ACHN (cell line): Measurements from ENCODE around the gene NPAP1.
"Not testable (repeated sequence)": the region's sequence is repeated elsewhere in the genome, so short reads cannot be mapped to it uniquely, and the experiment has no call there.

Experiments
- DNase-seq: peaks from one replicate; pipeline ENCODE4 v3.0.0-alpha.2; 2015
- in situ Hi-C: cut with HindIII; loops from 2 replicates; pipeline ENCODE4 v1.10.0; 2017; ENCODE audit warnings: low sequenced_read_pairs, low pct_ligation_motif_present, low pct_unique_long_range_greater_than_20kb

NPAP1 gene, protein sequence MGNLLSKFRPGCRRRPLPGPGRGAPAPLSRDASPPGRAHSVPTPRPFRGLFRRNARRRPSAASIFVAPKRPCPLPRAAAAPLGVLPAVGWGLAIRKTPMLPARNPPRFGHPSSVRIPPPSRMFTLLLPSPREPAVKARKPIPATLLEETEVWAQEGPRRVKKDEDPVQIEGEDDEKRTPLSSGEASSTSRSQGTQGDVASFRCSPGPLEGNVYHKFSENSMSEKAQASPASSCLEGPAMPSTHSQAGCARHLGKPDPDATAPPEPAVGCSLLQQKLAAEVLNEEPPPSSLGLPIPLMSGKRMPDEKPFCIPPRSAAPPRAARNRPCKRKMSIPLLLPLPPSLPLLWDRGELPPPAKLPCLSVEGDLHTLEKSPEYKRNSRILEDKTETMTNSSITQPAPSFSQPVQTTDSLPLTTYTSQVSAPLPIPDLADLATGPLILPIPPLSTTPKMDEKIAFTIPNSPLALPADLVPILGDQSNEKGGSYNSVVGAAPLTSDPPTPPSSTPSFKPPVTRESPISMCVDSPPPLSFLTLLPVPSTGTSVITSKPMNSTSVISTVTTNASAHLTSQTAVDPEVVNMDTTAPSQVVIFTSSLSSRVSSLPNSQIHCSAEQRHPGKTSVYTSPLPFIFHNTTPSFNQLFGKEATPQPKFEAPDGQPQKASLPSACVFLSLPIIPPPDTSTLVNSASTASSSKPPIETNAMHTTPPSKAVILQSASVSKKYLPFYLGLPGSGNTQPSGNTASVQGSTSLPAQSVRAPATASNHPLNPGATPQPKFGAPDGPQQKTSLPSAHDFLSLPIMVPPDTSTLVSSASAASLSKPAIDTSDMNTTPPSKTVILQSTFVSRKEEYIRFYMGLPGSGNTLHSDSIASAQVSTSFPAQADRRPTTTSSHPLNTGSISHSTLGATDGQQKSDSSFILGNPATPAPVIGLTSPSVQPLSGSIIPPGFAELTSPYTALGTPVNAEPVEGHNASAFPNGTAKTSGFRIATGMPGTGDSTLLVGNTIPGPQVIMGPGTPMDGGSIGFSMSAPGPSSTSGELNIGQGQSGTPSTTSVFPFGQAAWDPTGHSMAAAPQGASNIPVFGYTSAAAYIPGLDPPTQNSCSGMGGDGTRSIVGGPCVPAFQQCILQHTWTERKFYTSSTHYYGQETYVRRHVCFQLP

GRCh38 chr15:24675332-24676144, at the start of gene NPAP1:
Gene NPAP1 (plus strand): TSS chr15:24675775. CDS start chr15:24675868, 93 bp downstream.
- in situ Hi-C loops: no loop called here
- no peak for DNase-seq

DNA sequence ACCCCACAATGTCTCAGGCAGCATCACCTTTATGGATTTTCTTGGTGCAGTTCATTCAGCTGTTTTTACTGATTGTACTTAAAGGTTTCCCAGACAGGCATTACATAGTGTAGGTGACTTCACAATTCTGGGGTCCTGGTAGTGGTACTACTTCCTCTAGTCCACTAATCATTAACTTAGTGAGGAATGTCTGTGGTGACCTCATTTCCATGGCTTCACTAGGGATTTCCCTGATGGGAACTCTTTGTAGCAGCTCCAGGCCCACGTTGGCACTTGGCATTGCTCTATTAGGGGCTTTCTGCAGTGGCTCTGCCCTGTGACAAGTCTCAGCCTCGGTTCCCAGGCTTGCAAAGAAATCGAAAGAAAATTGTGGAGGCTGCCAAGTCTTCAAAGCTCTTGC, 48.1 kb upstream of the NPAP1 start:
- in situ Hi-C loops: no loop called here
- DNase-seq: no peak

DNA sequence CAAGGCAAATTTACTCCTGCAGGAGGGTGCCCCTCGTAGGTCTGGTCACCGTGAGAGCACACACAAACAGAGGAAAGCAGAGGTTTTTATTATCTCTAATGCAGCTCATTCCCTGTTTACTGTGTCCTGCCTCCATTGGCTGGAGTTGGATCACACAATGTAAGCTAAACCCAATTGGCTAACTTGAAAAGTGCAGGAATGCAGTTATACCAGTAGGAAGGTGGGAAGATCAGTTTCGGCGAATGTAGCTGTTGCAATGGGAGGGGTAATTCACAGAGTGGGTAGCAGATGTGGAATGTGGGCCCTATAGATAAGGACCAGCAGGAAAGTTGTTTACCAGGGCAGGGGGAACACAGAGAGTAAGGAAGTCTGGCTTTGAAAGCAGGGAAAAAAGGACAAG, 42.5 kb upstream of the NPAP1 start:
- no peak for DNase-seq
- in situ Hi-C loops: no loop called here

DNA sequence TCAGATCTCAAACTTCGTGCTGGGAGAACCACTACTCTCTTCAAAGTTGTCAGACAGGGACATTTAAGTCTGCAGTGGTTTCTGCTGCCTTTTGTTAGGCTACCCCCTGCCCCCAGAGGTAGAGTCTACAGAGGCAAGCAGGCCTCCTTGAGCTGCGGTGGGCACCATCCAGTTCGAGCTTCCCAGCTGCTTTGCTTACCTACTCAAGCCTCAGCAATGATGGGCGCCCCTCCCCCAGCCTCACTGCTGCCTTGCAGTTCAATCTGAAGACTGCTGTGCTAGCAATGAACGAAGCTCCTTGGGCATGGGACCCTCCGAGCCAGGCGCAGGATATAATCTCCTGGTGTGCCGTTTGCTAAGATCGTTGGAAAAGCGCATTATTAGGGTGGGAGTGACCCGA, 36.2 kb upstream of the NPAP1 start:
- not testable (repeated sequence) for DNase-seq

GRCh38 chr15:24645627-24646026, 29.9 kb upstream of the NPAP1 start:
- DNase-seq: no peak
- in situ Hi-C loops: no loop called here

More for the DNA sequence above, 36.2 kb upstream of the NPAP1 start:
- in situ Hi-C loops: not testable (repeated sequence)

DNA sequence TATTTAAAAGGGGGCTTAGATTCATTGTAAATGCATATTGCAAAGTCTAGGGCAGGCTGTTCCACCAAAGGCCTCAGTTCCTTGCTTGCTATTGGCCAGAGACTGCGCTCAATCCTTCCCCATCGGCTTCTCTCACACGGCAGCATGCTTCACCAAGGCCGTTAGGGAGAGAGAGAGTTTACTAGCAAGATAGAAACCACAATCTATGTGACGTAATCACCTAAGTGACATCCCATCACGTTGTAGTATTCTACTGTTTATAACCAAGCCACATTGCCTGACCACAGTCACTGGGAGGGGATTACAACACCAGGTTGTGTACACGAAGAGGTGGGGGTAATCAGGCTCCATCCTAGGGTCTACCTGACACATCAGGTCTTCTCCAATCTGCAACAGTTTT, 16.0 kb upstream of the NPAP1 start:
- DNase-seq: no peak
- in situ Hi-C loops: no loop called here

GRCh38 chr15:24662991-24663390, 12.6 kb upstream of the NPAP1 start:
- no peak for DNase-seq
- in situ Hi-C loops: no loop called here

DNA sequence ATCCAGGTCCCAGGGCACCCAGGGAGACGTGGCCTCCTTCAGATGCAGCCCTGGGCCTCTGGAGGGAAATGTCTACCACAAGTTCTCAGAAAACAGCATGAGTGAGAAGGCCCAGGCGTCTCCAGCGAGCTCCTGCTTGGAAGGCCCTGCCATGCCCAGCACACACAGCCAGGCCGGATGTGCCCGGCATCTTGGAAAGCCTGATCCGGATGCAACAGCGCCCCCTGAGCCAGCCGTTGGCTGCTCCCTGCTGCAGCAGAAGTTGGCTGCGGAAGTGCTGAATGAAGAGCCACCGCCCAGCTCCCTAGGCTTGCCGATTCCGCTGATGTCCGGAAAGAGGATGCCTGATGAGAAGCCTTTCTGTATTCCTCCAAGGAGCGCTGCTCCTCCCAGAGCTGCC, 856 bp downstream of the NPAP1 start:
- no peak for DNase-seq
- in situ Hi-C loops: no loop called here

DNA sequence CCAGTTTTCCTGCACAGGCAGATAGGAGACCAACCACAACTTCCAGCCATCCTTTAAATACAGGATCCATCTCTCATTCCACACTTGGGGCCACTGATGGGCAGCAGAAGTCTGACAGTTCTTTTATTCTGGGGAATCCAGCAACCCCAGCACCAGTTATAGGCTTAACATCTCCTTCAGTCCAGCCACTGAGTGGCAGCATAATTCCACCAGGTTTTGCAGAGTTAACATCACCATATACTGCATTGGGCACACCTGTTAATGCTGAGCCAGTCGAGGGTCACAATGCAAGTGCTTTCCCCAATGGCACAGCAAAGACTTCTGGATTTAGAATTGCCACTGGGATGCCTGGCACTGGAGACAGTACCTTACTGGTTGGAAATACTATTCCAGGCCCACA, 2.9 kb downstream of the NPAP1 start:
- DNase-seq: no peak
- in situ Hi-C loops: no loop called here

DNA sequence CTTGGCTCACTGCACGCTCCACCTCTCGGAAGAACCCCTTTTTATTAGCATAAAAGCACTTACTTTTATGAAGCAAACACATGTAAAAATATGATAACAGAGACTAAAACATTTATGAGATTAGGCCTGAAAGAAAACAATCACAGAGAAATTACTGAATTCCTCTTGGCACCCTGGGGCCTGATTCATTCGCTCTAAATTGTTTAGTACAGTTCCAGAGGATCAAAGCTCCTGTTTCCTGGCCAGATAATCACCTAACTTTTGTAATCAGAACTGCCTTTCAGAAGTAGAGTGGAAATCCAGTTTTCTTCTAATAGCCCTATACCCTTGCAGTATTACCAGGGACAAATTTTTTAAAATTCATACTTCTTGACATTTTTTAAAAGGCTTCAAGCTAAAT, 6.4 kb downstream of the NPAP1 start:
- in situ Hi-C loops: no loop called here
- no peak for DNase-seq

- DNase-seq, in situ Hi-C loops: not testable (repeated sequence)
These were observed 7.3 kb downstream of the NPAP1 start for GRCh38 chr15:24682905-24683304.

DNA sequence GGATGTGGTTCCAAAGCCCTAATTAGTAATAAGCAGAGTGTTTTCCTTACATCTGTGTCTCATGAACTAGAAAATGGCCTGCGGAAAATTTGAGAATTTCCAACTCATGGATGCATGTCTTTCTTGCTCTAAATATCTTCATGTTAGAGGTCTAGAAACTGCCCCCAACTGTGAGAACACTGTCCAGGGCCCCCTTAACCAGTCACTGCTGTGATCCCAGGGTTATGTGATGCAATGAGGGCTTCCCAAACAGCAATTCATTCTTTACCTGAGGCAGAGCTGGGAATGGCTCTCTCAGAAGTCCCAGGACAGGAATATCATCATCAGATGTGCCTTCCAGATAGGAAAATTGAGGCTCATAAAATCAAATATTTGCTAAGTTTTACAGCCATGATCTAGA, 8.2 kb downstream of the NPAP1 start:
- in situ Hi-C loops: no loop called here
- DNase-seq: no peak

DNA sequence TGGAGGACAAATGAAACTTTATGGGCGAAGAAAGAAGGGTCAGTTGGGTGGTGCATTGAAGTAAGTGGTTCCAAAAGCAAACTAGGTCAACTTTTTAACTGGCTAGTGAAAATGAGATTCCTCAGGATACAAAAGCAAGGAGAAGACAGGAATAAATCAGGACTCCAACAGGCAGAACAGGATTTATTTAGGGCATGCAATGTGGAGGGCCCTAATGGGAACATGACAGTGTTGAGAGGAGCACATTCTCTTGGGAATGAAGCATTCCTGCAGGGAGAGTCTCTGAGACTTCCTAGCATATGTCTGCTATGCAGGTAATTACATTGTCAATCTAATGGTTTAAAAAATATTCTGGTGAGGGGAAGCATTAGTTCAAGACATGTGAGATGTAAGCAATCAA, 8.7 kb downstream of the NPAP1 start:
- DNase-seq: no peak
- in situ Hi-C loops: no loop called here

- in situ Hi-C loops: no loop called here
- no peak for DNase-seq
These were observed 20.6 kb downstream of the NPAP1 start for GRCh38 chr15:24696201-24696600.

GRCh38 chr15:24696842-24697241, 21.3 kb downstream of the NPAP1 start:
- in situ Hi-C loops: no loop called here
- no peak for DNase-seq

GRCh38 chr15:24718289-24719082, 42.9 kb downstream of the NPAP1 start:
- in situ Hi-C loops: no loop called here
- DNase-seq: no peak

DNA sequence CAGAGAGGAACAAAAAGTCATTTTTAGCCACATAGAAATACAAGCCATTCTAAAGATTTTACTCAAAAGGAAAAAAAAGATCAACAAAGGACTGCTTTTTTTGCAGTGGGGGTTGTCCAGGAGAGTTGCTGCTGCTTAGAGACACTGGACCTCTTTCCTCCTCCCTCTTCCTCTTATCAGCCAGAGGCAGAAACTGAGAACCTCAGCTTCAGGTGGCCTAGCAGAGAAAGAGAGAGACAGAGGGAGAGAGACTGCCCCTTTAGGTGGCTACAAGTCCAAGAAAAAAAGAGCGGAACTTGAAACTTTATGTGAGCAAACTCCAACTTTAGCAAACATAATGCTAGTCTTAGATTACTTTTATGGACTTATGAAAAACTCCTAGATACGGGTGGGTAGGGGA, 54.2 kb downstream of the NPAP1 start:
- in situ Hi-C loops: no loop called here
- DNase-seq: no peak
